ENCODE results near the gene EXD3.

The EXD3 gene

DNA sequence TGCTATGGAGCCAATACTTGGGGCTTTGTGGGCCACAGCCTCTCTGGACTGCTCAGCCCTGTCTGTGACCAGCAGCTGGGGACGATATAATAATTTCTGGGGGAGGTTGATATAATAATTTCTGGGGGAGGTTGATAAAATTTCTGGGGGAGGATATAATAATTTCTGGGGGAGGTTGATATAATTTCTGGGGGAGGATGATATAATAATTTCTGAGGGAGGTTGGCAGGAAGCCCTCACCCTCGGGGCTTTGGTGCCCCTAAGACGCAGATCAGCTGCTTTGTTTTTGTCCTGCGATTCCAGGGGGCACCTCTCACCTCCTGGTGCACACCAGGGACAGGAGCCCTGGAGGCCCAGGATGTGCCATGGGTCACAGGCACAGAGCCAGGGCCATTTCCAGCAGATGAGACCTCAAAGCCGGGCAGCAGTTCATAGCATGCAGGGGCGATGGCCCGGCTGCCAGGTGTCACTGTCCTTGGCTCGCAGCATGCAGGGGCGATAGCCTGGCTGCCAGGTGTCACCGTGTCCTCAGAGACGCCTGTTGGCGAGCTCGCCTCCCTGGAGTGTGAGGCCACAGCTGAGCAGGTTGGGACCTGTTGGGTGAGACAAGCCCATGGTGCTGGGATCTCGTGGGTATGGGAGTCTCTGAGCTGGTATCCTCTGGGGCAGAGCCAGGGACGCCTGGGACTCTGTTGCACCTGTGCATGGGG is 149.2 kb downstream of the EXD3 start:
- no peak for TF ChIP-seq ZNF274 (IDR thresholded peaks at IDR 0.05; ENCODE audit: low read depth, low read length)
- H3K4me3 ChIP-seq (ENCODE audit: low read length): no peak overlapping the region

DNA sequence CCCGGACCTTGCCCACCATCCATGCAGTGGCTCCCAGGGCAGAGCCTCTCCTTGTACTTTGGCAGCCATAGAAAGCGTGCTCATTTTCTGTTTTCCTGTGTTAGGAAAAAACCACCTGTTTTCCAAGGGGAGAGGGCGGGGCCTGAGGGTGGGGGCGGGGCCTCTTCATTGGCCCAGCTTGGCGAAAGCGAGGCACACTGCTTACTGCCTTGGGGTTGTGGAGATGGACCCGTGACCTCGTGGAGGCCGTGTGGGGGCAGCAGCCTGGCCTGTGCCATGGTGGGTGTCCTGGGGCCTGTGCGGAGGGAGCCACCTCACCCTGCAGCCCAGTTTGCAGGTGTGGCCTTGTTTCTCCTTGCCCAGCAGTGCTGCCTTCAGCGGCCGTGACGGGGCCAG is 149.9 kb downstream of the EXD3 start:
- TF ChIP-seq ZNF274 (IDR thresholded peaks at IDR 0.05; ENCODE audit: low read depth, low read length): no peak
- H3K4me3 ChIP-seq (ENCODE audit: low read length): no peak overlapping the region

DNA sequence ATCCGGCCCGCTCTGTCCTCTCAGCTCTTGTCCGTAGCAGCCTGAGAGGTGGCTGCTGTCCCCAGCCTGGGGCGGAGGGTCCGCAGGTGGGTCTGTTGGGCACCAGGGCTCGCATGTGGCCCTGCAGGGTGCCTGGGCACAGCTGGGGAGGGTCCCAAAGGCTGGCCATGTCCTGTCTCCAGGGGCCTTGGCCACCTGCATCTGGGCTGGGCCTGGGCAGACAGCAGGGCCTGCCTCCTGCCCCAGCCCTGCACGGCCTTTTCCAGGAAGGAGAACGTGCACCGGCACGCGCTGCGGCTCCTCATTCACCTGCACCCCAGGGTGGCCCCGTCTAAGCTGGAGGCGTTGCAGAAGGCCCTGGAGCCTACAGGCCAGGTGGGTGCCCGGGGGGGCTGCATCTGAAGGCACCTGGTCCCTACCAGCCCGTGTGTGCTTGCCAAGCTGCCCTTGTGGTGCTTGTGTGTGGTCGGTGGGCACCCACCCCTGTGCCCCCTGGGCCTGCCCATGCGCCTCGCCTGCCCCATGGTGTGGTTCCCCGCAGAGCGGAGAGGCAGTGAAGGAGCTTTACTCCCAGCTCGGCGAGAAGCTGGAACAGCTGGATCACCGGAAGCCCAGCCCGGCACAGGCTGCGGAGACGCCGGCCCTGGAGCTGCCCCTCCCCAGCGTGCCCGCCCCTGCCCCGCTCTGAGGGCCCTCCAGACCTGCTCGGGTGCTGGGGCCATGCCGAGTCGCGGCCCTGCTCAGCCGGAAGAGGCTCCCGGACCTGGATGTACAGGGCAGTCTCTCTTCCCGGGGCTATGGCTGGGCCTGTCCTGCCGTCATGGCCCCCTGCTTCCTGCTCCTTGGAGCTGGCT is 150.5 kb downstream of the EXD3 start:
- no peak for TF ChIP-seq ZNF274 (IDR thresholded peaks at IDR 0.05; ENCODE audit: low read depth, low read length)
- no peak overlapping the region for H3K4me3 ChIP-seq (ENCODE audit: low read length)

DNA sequence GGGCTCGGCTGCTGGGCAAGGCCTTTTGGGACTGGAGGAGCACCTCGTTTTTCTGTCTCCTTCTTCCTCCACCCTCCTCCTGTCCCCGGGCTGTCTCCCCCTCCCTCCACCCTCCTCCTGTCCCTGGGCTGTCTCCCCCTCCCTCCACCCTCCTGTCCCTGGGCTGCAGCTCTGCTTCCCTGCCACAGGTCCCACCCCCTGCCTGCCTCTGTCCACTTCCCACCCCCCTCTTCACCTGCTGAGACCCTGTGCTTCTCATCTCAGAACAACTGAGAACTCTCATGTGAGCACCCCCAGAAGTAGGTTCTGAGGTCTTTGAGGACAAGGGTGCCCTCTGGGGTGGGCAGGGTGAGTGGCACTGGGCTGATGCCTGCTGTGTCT is 151.3 kb downstream of the EXD3 start:
- no peak overlapping the region for H3K4me3 ChIP-seq (ENCODE audit: low read length)
- no peak for TF ChIP-seq ZNF274 (IDR thresholded peaks at IDR 0.05; ENCODE audit: low read depth, low read length)

DNA sequence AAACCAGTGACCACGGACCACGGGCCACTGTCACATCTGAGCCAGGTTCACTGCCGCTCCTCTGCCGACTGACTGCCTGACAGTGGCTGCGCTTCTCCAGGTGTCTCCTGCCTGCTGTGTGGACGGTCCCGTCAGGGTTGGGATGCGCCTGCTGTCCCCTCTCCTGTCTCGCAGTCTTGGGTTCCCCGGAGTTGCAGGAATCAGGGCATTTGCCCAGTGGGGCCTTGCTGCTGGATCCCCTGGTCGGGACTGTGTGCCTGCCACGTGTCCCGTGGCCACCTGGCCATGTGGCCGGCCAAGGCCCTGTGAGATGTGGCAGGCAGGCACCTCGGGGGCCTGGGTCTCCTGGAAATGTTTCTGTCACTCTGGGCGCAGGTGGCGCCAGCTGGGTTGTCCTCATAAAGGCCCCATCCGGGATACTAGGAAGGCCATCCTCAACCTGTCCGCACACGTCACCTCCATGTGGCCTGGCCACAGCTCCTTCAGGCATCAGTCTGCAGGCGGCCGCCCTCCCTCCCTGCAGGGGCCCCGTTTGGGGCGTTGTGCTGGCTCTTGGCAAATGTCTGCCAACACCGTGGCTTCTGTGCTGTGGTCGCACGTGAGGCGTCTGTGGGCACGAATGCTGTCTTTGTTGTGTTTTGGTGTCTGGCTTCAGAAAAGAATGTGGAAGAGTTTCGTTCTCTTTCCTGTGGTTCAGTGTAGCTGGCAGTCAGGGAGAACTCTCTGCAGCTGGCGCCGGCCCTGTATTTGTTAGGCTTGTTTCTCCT is 151.8 kb downstream of the EXD3 start:
- TF ChIP-seq ZNF274 (IDR thresholded peaks at IDR 0.05; ENCODE audit: low read depth, low read length): no peak
- no peak overlapping the region for H3K4me3 ChIP-seq (ENCODE audit: low read length)

DNA sequence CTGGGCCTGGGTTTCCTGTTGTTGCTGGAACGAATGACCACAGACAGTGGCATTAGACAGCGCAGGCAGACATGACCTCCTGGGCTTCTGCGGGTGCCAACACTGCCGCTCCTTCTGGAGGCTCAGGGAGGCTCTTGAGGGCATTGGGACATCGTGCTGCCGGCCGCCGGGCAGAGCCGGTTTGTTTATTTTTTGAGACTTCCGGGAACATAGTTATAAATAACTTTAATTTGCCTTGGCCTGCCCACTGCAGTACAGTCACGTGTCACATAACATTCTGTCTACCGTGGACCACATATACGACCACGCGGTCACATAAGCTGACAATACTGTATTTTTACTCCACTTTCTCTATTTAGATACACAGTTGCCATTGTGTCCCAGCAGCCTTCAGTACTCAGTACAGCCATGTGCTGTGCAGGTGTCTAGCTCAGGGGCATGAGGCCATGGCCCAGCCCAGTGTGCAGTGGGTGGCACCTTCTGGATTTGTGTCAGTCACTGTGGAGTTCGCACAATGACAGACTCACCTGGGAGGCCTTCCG is 153.7 kb downstream of the EXD3 start:
- no peak for TF ChIP-seq ZNF274 (IDR thresholded peaks at IDR 0.05; ENCODE audit: low read depth, low read length)
- H3K4me3 ChIP-seq (ENCODE audit: low read length): no peak overlapping the region

DNA sequence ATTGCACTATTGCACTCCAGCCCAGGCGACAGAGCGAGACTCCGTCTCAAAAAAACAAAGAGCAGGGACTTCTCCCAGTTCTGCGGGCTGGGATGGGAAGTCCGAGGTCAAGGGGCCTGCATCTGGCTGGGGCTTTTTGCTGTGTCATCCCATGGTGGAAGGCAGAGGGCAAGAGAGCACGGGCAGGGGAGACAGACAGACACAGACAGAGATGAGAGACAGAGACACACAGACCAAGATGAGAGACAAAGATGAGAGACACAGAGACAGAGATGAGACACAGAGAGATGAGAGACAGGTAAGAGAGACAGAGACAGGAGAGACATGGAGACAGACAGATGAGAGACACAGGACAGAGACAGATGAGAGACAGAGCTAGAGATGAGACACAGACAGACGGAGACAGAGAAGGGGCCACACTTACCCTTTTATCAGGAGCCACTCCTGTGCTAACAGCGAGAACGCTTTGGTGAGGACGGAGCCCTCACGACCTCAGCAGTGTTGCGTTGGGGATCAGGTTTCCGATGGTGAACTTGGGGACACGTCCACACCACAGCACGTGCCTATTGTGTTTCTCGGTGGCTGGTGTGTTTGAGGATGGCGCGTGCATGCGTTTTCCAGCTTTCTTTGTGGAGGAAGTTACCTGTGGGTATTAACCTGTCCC is 154.3 kb downstream of the EXD3 start:
- no peak for TF ChIP-seq ZNF274 (IDR thresholded peaks at IDR 0.05; ENCODE audit: low read depth, low read length)
- H3K4me3 ChIP-seq (ENCODE audit: low read length): no peak overlapping the region

DNA sequence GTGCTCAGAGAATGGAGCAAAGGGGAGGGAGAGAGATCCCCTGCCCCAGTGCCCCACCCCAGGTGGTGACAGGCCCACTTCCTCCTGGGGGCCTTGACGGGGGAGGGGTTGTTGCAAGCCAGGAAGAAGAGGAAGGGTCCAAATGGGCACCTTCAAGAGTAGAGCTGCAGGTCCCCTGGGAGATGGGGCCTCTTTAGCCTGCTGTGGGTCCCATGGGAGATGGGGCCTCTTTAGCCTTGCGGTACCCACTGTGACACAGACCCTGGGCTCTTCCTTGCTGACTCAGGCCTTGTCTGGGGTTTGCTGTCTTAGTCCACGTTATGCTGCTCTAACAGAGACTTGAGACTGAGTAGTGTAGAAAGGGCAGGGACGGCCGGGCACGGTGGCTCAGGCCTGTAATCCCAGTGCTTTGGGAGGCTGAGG is 155.0 kb downstream of the EXD3 start:
- no peak overlapping the region for H3K4me3 ChIP-seq (ENCODE audit: low read length)
- no peak for TF ChIP-seq ZNF274 (IDR thresholded peaks at IDR 0.05; ENCODE audit: low read depth, low read length)

DNA sequence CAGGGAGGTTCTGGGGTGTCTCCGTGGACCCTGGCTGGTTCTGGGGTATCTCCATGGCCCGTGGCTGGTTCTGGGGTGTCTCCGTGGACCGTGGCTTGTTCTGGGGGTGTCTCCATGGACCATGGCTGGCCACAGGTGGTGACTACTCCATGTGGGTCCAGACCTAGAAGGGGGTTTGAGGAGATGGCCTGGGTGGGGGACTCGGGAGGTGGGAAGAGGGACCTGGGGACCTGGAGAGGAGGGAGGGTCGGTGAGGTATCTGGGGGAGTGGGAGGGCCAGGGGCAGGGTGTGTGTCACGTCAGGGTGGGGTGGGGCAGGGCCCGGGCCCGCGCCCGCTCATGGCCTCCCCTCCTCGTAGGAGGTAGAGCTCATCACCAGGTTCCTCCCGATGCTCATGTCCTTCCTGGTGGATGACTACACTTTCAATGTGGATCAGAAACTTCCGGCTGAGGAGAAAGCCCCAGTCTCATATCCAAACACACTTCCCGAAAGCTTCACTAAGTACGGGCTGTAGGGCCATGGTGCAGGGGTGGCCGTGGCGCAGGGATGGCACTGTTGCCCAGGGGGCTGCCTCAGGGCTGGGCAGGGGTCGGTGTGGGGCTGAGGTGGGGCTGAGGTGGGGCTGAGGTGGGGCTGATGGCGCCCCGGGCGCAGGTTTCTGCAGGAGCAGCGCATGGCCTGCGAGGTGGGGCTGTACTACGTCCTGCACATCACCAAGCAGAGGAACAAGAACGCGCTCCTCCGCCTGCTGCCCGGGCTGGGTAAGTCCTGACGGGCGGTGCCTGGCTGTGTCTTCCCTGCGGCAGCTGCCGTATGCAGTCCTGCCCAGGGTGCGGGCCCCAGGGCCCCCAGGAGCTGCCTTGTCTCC is 156.1 kb downstream of the EXD3 start:
- TF ChIP-seq ZNF274 (IDR thresholded peaks at IDR 0.05; ENCODE audit: low read depth, low read length): no peak
- no peak overlapping the region for H3K4me3 ChIP-seq (ENCODE audit: low read length)

DNA sequence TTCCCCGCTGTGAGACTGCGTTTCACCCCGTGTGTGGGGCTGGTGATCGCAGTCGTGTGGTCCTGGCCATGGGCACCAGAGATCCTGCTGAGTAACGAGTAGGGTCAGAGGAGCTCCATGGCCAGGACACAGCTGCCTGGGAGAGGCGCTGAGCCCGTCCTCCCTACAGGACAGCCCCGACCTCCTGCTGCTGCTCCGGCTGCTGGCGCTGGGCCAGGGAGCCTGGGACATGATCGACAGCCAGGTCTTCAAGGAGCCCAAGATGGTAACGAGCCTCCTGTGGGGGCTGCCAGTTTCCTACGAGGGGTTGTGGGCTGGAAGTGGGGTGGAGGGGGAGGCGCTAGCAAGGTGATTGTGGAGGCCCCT is 156.8 kb downstream of the EXD3 start:
- TF ChIP-seq ZNF274 (IDR thresholded peaks at IDR 0.05; ENCODE audit: low read depth, low read length): no peak
- no peak overlapping the region for H3K4me3 ChIP-seq (ENCODE audit: low read length)

DNA sequence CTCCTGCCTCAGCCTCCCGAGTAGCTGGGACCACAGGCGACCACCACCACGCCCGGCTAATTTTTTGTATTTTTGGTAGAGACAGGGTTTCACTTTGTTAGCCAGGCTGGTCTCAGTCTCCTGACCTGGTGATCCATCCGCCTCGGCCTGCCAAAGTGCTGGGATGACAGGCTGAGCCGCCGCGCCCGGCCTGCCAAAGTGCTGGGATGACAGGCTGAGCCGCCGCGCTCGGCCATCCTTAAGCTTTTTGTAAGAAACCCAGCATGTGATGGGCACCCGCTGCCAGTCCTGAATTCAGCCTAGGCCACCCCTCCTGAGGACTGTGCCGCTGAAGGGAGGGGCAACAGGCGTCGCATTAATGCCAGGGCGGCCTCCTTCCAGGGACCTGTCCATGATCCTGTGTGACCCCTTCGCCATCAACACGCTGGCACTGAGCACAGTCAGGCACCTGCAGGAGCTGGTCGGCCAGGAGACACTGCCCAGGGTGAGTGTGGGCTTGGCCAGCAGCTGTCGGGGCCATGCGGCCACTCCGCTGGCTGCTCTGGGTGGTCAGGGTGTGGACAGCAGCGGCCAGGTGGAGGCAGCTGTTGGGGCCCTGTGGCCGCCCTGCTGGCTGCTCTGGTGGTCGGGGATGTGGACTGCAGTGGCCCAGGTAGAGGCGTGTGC is 157.3 kb downstream of the EXD3 start:
- H3K4me3 ChIP-seq (ENCODE audit: low read length): no peak overlapping the region
- no peak for TF ChIP-seq ZNF274 (IDR thresholded peaks at IDR 0.05; ENCODE audit: low read depth, low read length)

DNA sequence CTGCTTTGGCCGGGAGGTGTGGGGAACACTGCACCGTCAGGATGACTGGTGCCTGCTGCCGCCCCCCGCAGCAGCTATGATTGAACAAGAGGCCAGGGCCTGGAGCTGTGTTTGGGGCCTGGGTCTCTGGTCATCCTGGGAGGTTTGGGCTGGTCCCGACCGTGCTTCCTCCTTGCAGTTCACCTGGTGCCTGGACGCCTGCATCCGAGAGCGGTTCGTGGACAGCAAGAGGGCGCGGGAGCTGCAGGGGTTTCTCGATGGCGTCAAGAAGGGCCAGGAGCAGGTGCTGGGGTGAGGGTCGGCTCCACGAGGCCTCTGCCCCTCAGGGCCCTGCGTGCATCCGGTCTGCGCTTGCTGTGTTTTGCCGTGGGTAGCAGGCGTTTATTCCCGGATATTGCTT is 158.9 kb downstream of the EXD3 start:
- TF ChIP-seq ZNF274 (IDR thresholded peaks at IDR 0.05; ENCODE audit: low read depth, low read length): no peak
- H3K4me3 ChIP-seq (ENCODE audit: low read length): no peak overlapping the region

DNA sequence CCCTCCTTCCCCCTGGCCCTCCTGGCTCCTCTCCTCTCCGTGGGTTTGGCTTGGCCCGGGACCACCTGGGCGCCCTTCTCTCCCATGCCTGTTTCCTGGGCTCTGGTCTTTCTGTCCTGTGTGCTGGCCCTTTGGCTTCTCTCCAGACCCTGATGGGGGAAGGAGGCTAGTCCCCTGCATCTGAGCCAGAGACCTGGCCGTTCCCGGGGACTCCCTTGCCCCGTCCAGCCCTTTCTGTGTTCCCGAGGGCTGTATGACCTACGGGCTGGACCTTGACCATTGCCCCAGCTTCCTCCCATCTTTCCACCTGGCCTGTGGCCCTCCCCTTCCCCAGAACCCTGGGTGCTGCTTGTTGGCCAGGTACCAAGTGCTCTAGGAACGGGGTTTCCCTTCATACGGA is 159.5 kb downstream of the EXD3 start:
- no peak for TF ChIP-seq ZNF274 (IDR thresholded peaks at IDR 0.05; ENCODE audit: low read depth, low read length)
- H3K4me3 ChIP-seq (ENCODE audit: low read length): no peak overlapping the region

Measured in GM08714 (cell line).